SK-N-MC (cell line): Measurements from ENCODE around the gene YBX2.

ENCODE experiments used
- EZH2 ChIP-seq: fragments of 200-600 bp; sonication (generic); IDR thresholded peaks from one replicate; pipeline ENCODE4 v1.6.1; 2017; ENCODE audit warnings: antibody characterized with exemption
- FOXP2 ChIP-seq: optimal IDR thresholded peaks from 2 replicates; pipeline ENCODE3; 2011; ENCODE audit warnings: mild to moderate bottlenecking, moderate library complexity; ENCODE audit not compliant: insufficient read depth; ENCODE audit errors: extremely low read length, control extremely low read depth
- POLR2AphosphoS5 ChIP-seq: IDR thresholded peaks from 2 replicates; pipeline ENCODE4 v1.6.1; 2012; ENCODE audit warnings: mild to moderate bottlenecking, low read depth, low read length, borderline replicate concordance

DNA sequence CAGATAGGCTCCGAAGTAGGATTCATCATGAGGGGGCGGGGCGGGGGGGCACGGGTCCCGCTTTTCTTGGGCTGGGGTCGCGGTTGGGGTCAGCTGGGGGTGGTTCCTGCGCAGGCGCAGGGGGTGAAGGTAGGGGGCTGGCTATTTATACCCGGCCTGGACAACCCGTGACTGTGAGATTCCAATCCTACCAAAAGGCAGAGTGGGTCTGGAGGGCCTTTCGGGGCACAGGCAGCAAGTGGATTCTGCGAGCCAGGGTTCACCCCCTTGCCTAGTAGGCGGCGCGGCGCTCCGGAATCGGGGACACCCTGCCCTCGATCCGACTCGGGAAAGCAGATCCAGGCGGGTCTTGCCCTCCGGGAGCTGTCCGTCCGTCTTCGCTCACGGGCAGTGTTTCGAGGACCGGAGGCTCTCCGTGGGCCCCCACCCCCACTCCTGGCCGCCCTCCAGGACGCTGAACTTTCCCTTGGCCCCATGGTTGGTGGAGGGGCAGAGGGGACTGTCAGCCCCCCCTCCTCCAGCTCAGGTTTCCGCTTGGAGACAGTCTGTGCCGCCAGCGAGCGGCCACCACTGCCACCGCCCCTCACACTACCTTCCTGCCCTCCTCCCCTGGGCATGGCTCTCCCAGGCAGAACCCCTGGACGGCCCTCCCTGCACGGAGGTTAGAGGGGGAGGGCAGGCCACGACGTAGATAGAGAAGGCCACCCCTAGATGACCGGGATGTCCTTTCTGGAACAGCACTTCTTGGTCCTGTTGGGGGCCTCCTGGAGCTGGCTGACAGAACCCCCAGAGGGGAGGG is 12.3 kb downstream of the YBX2 start:
- TF ChIP-seq EZH2 (no peak), POLR2AphosphoS5 (no peak), FOXP2 (no peak)
